Inflammatory macrophage treated with lipopolysaccharide for 1 hour (primary cell): ENCODE data around the gene TEX50.
"Not testable (repeated sequence)": the region's sequence is repeated elsewhere in the genome, so short reads cannot be mapped to it uniquely, and the experiment has no call there.

Experiments
- DNase-seq, 2 donors: peaks; one replicate each; pipeline ENCODE4 v3.0.0-alpha.2; 2020 to 2022

TEX50 gene

DNA sequence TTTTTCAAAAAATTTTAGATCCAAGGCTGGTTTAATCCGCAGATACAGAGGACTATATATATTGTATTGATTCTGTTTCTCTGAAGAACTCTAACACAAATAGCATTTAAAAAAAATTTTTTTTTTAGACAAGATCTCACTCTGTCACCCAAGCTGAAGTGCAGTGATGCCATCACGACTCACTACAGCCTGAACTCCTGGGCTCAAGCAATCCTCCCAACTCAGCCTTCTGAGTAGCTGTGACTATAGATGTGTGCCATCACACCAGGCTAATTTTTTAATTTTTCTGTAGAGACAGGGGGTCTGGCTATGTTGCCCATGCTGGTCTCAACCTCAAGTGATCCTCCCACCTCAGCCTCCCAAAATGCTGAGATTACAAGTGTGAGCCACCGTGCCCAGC is 31.5 kb downstream of the TEX50 start:
- no peak for DNase-seq

DNA sequence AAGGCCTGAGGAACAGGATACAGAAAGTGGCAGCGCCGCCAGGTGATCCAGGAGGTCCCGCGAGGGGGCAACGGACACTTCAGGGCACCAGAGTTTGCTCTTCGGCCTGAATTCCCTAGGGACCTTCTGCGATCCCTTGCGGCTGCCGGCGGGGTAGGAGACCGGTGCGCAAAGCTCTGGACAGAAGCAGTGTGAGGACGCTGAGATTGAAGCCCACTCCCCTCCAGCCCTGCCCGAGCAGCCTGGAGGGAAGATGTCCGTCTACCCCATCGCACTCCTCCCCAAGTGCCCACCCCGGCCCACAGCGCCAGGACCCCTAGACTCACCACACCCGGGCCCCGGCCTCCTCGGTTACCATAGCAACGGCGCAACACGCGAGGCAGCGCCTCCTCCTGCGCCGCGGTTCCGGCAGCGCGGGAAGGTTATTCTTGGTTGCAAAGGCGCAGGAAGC is 34.4 kb downstream of the TEX50 start, which contains the start of gene ANKRD45:
ANKRD45 (minus strand) TSS at position 361 of the 451 bp plus-strand sequence. CDS start 10,433 bp downstream, outside the sequence.
- DNase-seq, result no peak

DNA sequence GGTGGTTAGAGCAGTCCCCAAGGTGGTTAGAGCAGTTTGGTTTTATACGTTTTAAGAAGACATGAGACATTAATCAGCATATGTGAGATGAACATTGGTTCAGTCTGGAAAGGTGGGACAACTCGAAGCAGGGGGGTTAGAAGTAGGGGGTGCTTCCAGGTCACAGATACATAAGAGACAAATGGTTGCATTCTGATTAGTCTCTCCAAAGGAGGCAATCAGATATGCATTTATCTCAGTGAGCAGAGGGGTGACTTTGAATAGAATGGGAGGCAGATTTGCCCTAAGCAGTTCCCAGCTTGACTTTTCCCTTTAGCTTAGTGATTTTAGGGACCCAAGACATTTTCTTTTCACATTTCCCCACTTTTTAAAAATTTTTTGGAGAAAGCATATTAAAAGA is 39.4 kb downstream of the TEX50 start:
- not testable (repeated sequence) for DNase-seq

DNA sequence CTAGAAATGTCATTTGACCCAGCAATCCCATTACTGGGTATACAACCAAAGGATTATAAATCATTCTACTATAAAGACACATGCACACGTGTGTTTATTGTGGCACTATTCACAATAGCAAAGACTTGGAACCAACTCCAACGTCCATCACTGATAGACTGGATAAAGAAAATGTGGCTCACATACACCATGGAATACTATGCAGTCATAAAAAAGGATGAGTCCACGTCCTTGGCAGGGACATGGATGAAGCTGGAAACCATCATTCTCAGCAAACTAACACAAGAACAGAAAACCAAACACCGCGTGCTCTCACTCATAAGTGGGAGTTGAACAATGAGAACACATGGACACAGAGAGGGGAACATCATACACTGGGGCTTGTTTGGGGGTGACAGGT is 45.0 kb downstream of the TEX50 start:
- DNase-seq, result not testable (repeated sequence)

DNA sequence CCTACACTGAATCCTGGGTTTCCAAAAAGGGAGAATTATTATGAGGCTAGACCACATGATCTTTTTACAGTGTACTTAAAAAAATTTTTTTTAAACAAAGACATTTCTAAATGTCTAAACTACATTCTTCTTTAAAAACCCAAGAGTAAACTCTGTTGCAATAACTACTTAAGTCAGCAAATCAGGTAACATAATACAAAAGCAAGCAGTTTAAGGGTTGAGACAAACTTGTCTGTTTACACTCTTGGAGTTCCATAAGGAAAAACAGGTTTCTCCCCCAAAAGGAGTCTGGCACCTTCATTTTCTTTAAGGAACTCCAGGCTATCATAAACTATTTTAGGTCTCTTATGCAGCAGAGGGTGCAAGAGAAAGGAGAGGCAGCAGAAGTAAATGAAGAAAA is 47.0 kb downstream of the TEX50 start:
- DNase-seq, result no peak

DNA sequence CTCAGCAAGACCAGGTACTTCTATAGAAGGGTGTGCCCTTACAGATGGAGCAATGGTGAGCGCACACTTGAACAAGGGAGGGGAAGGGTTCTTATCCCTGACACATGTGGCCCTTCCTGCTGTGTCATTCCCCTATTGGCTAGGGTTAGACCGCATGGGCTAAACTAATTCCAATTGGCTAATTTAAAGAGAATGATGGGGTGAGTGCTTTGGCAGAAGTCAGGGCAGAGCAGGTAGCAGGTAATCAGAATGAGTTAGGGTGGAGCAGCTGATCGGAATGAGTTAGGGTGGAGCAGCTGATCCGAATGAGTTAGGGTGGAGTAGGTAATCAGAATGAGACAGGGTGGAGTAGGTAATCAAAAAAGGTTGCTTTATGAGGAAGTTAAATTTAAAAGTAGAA is 48.7 kb downstream of the TEX50 start:
- not testable (repeated sequence) for DNase-seq

DNA sequence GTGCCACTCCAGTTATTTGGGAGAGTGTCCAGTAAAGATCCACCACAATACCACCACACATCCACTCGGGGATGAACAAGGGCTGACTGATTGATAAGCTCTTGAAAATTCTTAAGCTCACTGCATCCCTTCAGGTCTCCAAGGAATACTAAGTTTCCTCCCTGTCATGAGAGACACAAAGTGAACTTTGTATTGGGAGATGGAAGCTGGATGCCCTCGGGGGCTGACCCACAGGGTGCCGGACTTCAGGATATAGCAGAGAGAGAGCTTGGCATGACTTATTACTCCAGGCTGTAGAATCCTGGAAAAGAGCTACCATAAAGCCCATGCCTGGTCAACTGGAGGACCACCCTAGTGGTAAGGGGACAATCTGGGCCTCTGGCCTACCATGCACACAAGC is 50.0 kb downstream of the TEX50 start:
- not testable (repeated sequence) for DNase-seq
